ENCODE measurements around the gene SHROOM3.
A peak's percentile ranks its signal among the peaks of the same experiment; 100 is the strongest.

Gene SHROOM3

DNA sequence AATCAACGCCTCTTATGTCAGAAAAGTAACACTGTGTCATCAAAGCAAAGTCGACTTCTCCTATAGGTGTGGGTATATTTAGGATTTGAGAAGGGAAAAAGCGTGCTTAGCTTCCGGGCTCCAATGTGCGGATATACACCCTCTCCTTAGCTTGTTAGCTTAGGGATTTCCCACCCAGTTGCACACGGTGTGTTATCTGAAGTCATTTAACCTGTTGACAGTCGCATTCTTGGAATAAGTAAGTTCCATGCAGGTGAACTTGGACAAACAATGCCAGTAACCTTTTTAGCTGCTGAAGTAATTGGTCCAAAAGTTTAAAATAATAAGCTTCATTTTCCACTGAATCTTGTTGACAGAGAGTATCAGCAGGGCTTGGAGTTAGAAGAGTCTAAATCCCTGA lies 113.7 kb downstream of the SHROOM3 start:
- no peak overlapping the region for H3K9ac ChIP-seq (ENCODE audit: insufficient read length, low read depth)
- H3K4me1 ChIP-seq (ENCODE audit: insufficient read depth, insufficient read length): no peaks in the 10 kb centered on the region
- H3K4me3 ChIP-seq (ENCODE audit: insufficient read length, low read depth): no peak overlapping the region
- H3K9me3 ChIP-seq (ENCODE audit: insufficient read depth, low read length): no peaks in the 10 kb centered on the region
- TF ChIP-seq SUZ12 (IDR thresholded peaks at IDR 0.05; ENCODE audit: extremely low read depth, insufficient read depth, insufficient read length): no peak
- TF ChIP-seq ZNF274 (IDR thresholded peaks at IDR 0.05; ENCODE audit: low read depth, low read length): no peak
- no peaks in the 10 kb centered on the region for H3K27me3 ChIP-seq (ENCODE audit: insufficient read depth, insufficient read length)
- no peak for DNase-seq (ENCODE audit: low read depth, low spot score)
- no peaks in the 10 kb centered on the region for H3K36me3 ChIP-seq (ENCODE audit: insufficient read depth, insufficient read length, low read length)

DNA sequence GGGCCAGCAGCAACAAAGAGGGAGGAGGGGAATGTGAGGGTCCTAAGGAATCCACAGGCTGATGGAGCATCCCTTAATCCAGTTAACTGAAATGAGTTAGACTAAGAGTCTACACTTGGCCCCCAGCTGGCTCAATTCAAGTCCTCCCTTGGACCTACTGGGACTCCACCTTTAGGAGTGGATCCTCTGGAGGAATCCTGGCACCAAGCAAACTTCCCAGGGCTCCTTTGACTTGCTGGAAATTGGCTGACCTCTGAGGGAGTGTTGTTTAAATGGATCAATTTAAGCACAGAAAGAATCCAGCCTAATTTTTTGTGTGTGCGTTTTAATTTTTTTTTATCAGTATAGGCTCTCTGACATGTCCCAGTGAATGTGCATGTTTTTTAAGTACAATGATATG lies 114.7 kb downstream of the SHROOM3 start:
- TF ChIP-seq SUZ12 (IDR thresholded peaks at IDR 0.05; ENCODE audit: extremely low read depth, insufficient read depth, insufficient read length): no peak
- no peak for TF ChIP-seq ZNF274 (IDR thresholded peaks at IDR 0.05; ENCODE audit: low read depth, low read length)
- no peak for TF ChIP-seq YY1 (IDR thresholded peaks at IDR 0.05; ENCODE audit: insufficient read depth, insufficient read length)
- no peak for DNase-seq (ENCODE audit: low read depth, low spot score)
- no peak overlapping the region for H3K9ac ChIP-seq (ENCODE audit: insufficient read length, low read depth)
- H3K27me3 ChIP-seq (ENCODE audit: insufficient read depth, insufficient read length): no peaks in the 10 kb centered on the region
- H3K4me3 ChIP-seq (ENCODE audit: insufficient read length, low read depth): no peak overlapping the region
- H3K9me3 ChIP-seq (ENCODE audit: insufficient read depth, low read length): 0 out of 2 replicates have a peak, but pooled peaks cover 1% of the 10 kb centered on the region
- H3K4me1 ChIP-seq (ENCODE audit: insufficient read depth, insufficient read length): no peaks in the 10 kb centered on the region
- H3K36me3 ChIP-seq (ENCODE audit: insufficient read depth, insufficient read length, low read length): no peaks in the 10 kb centered on the region

DNA sequence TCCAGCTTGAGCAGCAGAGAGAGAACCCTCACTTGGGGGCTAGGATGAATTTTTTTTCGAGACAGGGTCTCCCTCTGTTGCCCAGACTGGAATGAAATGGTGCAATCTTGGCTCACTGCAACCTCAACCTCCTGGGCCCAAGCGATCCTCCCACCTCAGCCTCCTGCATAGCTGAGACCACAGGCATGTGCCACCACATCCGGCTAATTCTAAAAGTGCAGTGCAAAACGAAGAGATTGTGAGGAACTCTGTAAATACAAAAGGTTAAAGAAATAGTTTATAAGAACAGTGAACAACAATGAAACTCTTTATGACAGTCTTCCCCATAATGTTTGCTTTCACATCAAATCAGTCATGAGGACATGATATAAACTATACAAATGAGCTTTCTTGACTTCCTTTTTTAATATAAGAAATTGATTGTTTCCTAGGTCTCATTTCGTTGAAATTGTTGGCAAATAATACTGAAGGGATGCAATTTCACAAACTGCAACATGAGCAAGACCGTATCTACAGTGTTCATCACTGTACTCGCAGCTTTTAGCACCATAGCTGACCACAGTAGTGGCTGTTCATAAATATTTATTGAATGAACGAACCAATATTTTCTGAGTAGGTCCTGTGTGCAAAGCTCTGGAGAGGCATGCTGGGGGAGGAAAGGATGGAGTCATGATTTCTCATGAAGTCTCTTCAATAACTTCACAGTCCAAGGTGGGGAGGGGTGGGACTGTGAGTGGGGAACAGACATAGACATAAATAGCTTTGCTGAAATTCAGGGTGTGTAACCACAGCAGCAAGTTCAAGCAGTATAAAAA lies 116.1 kb downstream of the SHROOM3 start:
- H3K4me1 ChIP-seq (ENCODE audit: insufficient read depth, insufficient read length): no peaks in the 10 kb centered on the region
- no peak overlapping the region for H3K4me3 ChIP-seq (ENCODE audit: insufficient read length, low read depth)
- no peak overlapping the region for H3K9ac ChIP-seq (ENCODE audit: insufficient read length, low read depth)
- H3K9me3 ChIP-seq (ENCODE audit: insufficient read depth, low read length): peaks cover 7% of the 10 kb centered on the region; the same call in 1 of the 2 replicates
- H3K36me3 ChIP-seq (ENCODE audit: insufficient read depth, insufficient read length, low read length): no peaks in the 10 kb centered on the region
- H3K27me3 ChIP-seq (ENCODE audit: insufficient read depth, insufficient read length): no peaks in the 10 kb centered on the region
- no peak for TF ChIP-seq ZNF274 (IDR thresholded peaks at IDR 0.05; ENCODE audit: low read depth, low read length)
- TF ChIP-seq YY1 (IDR thresholded peaks at IDR 0.05; ENCODE audit: insufficient read depth, insufficient read length): no peak
- TF ChIP-seq SUZ12 (IDR thresholded peaks at IDR 0.05; ENCODE audit: extremely low read depth, insufficient read depth, insufficient read length): no peak
- no peak for DNase-seq (ENCODE audit: low read depth, low spot score)

DNA sequence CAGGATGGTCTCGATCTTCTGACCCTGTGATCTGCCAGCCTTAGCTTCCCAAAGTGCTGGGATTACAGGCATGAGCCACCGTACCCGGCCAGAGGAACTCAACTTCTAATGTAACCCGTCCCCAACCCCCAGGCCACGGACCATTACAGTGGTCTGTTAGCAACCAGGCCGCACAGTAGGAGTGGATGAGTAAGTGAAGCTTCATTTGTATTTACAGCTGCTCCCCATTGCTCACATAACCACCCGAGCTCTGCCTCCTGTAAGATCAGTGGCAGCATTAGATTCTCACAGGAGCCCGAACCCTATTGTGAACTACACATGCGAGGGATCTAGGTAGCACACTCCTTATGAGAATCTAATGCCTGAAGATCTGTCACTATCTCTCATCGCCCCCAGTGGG lies 119.6 kb downstream of the SHROOM3 start:
- Histone ChIP-seq H3K4me1 (ENCODE audit: insufficient read depth, insufficient read length) (peaks cover 1% of the 10 kb centered on the region), H3K27me3 (ENCODE audit: insufficient read depth, insufficient read length) (no peaks in the 10 kb centered on the region), H3K36me3 (ENCODE audit: insufficient read depth, insufficient read length, low read length) (no peaks in the 10 kb centered on the region), H3K4me3 (ENCODE audit: insufficient read length, low read depth) (no peak overlapping the region), H3K9ac (ENCODE audit: insufficient read length, low read depth) (no peak overlapping the region), H3K9me3 (ENCODE audit: insufficient read depth, low read length) (peaks cover 7% of the 10 kb centered on the region; the same call in 1 of the 2 replicates)
- TF ChIP-seq YY1 (IDR thresholded peaks at IDR 0.05; ENCODE audit: insufficient read depth, insufficient read length) (no peak), ZNF274 (IDR thresholded peaks at IDR 0.05; ENCODE audit: low read depth, low read length) (no peak), SUZ12 (IDR thresholded peaks at IDR 0.05; ENCODE audit: extremely low read depth, insufficient read depth, insufficient read length) (no peak)
- no peak for DNase-seq (ENCODE audit: low read depth, low spot score)

DNA sequence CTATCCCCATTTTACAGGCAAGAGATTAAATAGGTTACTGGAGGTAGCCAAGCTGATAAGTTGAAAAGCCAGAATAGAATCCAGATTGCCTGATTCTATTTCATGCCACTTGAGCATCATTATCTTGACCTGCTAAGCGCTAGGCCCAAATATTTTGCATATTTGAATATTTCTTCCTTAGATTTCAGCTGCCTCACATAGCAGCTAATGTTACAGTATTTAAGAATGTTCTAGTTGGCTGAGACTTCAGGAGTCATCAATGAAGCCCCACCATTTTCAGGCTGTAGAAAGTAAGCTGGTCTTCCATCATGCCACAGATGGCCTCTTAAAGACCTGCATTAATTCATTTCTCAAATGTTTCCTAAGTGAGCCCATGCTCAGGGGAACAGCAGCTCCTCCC lies 121.4 kb downstream of the SHROOM3 start:
- no peak overlapping the region for H3K9ac ChIP-seq (ENCODE audit: insufficient read length, low read depth)
- peaks cover 2% of the 10 kb centered on the region for H3K4me1 ChIP-seq (ENCODE audit: insufficient read depth, insufficient read length)
- no peak for DNase-seq (ENCODE audit: low read depth, low spot score)
- no peak for TF ChIP-seq ZNF274 (IDR thresholded peaks at IDR 0.05; ENCODE audit: low read depth, low read length)
- no peak for TF ChIP-seq YY1 (IDR thresholded peaks at IDR 0.05; ENCODE audit: insufficient read depth, insufficient read length)
- TF ChIP-seq SUZ12 (IDR thresholded peaks at IDR 0.05; ENCODE audit: extremely low read depth, insufficient read depth, insufficient read length): no peak
- H3K27me3 ChIP-seq (ENCODE audit: insufficient read depth, insufficient read length): no peaks in the 10 kb centered on the region
- H3K36me3 ChIP-seq (ENCODE audit: insufficient read depth, insufficient read length, low read length): no peaks in the 10 kb centered on the region
- H3K9me3 ChIP-seq (ENCODE audit: insufficient read depth, low read length): peaks cover 7% of the 10 kb centered on the region; the same call in 1 of the 2 replicates
- no peak overlapping the region for H3K4me3 ChIP-seq (ENCODE audit: insufficient read length, low read depth)

DNA sequence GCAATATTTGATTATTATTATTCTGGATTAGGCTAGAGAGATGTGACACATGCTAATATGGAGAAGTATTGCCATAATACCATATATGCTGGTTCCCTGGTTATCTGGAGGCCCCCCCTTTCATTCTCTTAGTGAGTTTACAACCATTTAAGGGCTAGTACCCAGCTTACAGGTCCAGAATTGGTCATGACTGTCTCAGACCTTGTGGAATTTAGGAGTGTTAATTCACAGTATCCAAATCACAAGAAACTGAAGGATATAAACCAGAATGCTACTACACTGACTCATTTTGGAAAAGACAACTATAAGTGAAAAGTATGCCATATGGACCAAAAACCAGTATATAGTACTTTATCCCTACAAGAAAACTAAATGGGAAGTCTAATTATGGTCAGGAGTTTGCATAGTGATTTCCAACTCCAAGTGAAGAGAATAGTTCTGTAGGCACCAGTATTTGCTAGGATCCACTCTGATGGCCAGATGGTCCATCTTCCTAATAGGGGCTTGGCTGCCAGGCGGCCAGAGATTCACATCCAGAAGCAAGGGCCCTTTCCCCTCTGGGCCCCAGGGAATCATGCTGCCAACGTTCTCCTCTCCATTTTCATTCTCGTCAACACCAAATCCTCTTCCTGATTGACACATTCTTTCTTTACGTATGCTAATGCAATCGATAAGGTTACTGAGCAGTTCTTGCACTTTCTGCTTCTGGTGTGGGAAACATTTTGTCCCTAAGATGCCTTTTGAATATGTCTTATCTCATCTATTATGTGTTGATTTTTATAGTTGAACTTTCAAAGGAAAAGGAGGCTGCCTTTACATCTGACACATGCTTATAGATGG lies 123.6 kb downstream of the SHROOM3 start:
- peak; percentile 33 for DNase-seq (ENCODE audit: low read depth, low spot score)
- no peak overlapping the region for H3K4me3 ChIP-seq (ENCODE audit: insufficient read length, low read depth)
- peaks cover 2% of the 10 kb centered on the region for H3K4me1 ChIP-seq (ENCODE audit: insufficient read depth, insufficient read length)
- H3K36me3 ChIP-seq (ENCODE audit: insufficient read depth, insufficient read length, low read length): no peaks in the 10 kb centered on the region
- no peak for TF ChIP-seq YY1 (IDR thresholded peaks at IDR 0.05; ENCODE audit: insufficient read depth, insufficient read length)
- H3K9ac ChIP-seq (ENCODE audit: insufficient read length, low read depth): no peak overlapping the region
- H3K27me3 ChIP-seq (ENCODE audit: insufficient read depth, insufficient read length): no peaks in the 10 kb centered on the region
- peaks cover 7% of the 10 kb centered on the region; the same call in 1 of the 2 replicates for H3K9me3 ChIP-seq (ENCODE audit: insufficient read depth, low read length)

All from NT2/D1 (cell line).